OCI-LY3 (cell line): ENCODE results near the gene MAP2K6.

Experiments
- H2AFZ ChIP-seq: fragments of 200-600, 300-600 bp; shearing (Covaris generic); 2 replicates; pipeline ENCODE4 v1.6.0; 2014; ENCODE audit warnings: antibody characterized with exemption, low read depth, low read length
- H3K27ac ChIP-seq: fragments of 200-600, 300-600 bp; sonication (generic); 2 replicates; pipeline ENCODE4 v1.5.1; 2014; ENCODE audit warnings: mild to moderate bottlenecking, low read length, moderate library complexity, mixed read lengths
- H3K27me3 ChIP-seq: fragments of 200-600, 300-600 bp; sonication (generic); 2 replicates; pipeline ENCODE4 v1.6.1; 2014; ENCODE audit warnings: low read depth, low read length, mixed read lengths
- H3K36me3 ChIP-seq: fragments of 200-600, 300-600 bp; sonication (generic); replicated peaks from 2 replicates; pipeline ENCODE3; 2014; ENCODE audit warnings: low read depth, low read length, mixed read lengths
- H3K4me1 ChIP-seq: fragments of 300-600, 200-600 bp; sonication (generic); 2 replicates; pipeline ENCODE4 v1.6.1; 2014; ENCODE audit warnings: low read length, mixed read lengths
- H3K4me2 ChIP-seq: fragments of 200-600, 300-600 bp; sonication (generic); 2 replicates; pipeline ENCODE4 v1.6.1; 2014; ENCODE audit warnings: low read length, mixed read lengths
- H3K4me3 ChIP-seq: fragments of 300-600, 200-600 bp; sonication (generic); 2 replicates; pipeline ENCODE4 v1.5.1; 2014; ENCODE audit warnings: antibody characterized with exemption, mild to moderate bottlenecking, low read length, moderate library complexity
- H3K79me2 ChIP-seq: fragments of 300-600, 200-600 bp; shearing (Covaris generic); 2 replicates; pipeline ENCODE4 v1.6.1; 2014; ENCODE audit warnings: mild to moderate bottlenecking, low read length, mixed read lengths
- H3K9ac ChIP-seq: fragments of 300-600, 200-600 bp; shearing (Covaris generic); 2 replicates; pipeline ENCODE4 v1.6.0; 2014; ENCODE audit warnings: mild to moderate bottlenecking, low read length, moderate library complexity
- H3K9me3 ChIP-seq: fragments of 200-600, 300-600 bp; shearing (Covaris generic); 2 replicates; pipeline ENCODE4 v1.6.1; 2014; ENCODE audit warnings: low read length, mixed read lengths; ENCODE audit not compliant: insufficient read depth
- H4K20me1 ChIP-seq: fragments of 200-600, 300-600 bp; sonication (generic); 2 replicates; pipeline ENCODE4 v1.6.1; 2016; ENCODE audit warnings: low read length, mixed read lengths; ENCODE audit not compliant: insufficient read depth
- CTCF ChIP-seq: fragments of 200-600, 300-600 bp; sonication (generic); IDR thresholded peaks from 2 replicates; pipeline ENCODE4 v1.5.1; 2014; ENCODE audit warnings: antibody characterized with exemption, low read length, low read depth
- EZH2phosphoT487 ChIP-seq: fragments of 200-600 bp; shearing (Covaris generic); IDR thresholded peaks from 2 replicates; pipeline ENCODE4 v1.6.1; 2018; ENCODE audit warnings: antibody characterized with exemption, mixed run types, low read depth

MAP2K6 gene

DNA sequence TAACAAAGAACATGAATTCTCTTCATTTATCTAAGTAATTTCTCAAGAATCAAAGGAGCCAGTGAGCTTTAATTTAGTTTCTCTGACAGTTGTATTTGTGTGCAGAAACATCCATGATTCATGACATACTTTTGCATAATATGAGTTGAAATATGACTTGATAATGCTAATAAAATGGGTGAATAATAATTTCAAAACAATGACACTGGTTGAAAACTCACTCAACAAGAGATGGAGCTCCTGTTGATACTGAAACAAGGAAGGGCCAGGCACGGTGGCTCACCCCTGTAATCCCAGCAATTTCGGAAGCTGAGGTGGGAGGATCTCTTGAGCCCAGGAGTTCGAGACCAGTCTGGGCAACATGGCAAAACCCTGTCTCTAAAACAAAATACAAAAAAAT lies 147.0 kb downstream of the MAP2K6 start:
- Histone ChIP-seq H3K9me3 (no peaks in the 10 kb centered on the region), H3K4me1 (no peaks in the 10 kb centered on the region), H2AFZ (no peak overlapping the region), H3K27me3 (no peaks in the 10 kb centered on the region), H3K36me3 (no peaks in the 10 kb centered on the region), H3K79me2 (no peaks in the 10 kb centered on the region), H3K9ac (no peak overlapping the region), H3K4me3 (no peak overlapping the region), H3K27ac (no peak overlapping the region), H3K4me2 (no peak overlapping the region), H4K20me1 (no peaks in the 10 kb centered on the region)
- TF ChIP-seq EZH2phosphoT487 (no peak), CTCF (no peak)

DNA sequence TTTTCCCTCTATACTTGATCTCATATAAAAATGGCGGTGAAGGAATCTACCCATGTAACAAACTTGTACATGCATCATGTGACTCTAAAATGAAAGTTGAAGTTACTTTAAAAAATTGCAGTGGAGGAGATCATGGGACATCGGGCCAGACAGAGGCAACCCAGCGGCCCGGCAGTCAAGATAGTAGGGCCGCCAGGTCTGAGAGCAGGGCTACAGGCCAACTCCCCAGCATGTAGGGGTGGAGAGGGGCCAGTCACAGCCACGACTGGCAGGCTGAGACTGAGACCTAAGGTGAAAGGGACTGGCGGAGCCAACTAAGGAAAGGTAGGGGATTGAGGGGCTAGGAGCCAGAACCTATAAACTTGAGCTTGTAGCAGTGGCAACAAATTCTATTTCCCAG lies 150.9 kb downstream of the MAP2K6 start:
- no peaks in the 10 kb centered on the region for H3K36me3 ChIP-seq
- no peak overlapping the region for H2AFZ ChIP-seq
- H3K79me2 ChIP-seq = no peaks in the 10 kb centered on the region
- no peak for TF ChIP-seq EZH2phosphoT487
- no peak overlapping the region for H3K9ac ChIP-seq
- H3K4me1 ChIP-seq = peaks cover 15% of the 10 kb centered on the region
- no peak overlapping the region for H3K27ac ChIP-seq
- H3K27me3 ChIP-seq = no peaks in the 10 kb centered on the region
- no peaks in the 10 kb centered on the region for H3K9me3 ChIP-seq
- H3K4me2 ChIP-seq = no peak overlapping the region
- no peaks in the 10 kb centered on the region for H4K20me1 ChIP-seq
- no peak overlapping the region for H3K4me3 ChIP-seq

- Histone ChIP-seq H3K4me3 (no peak overlapping the region), H2AFZ (no peak overlapping the region), H3K9ac (no peak overlapping the region), H3K4me2 (no peak overlapping the region), H3K36me3 (no peaks in the 10 kb centered on the region), H3K27me3 (no peaks in the 10 kb centered on the region), H4K20me1 (no peaks in the 10 kb centered on the region), H3K27ac (no peak overlapping the region), H3K9me3 (no peaks in the 10 kb centered on the region), H3K79me2 (no peaks in the 10 kb centered on the region), H3K4me1 (peaks cover 15% of the 10 kb centered on the region)
- TF ChIP-seq EZH2phosphoT487 = no peak
- TF ChIP-seq CTCF = no peak
Measured at GRCh38 chr17:69567130-69567529, 152.6 kb downstream of the MAP2K6 start.

DNA sequence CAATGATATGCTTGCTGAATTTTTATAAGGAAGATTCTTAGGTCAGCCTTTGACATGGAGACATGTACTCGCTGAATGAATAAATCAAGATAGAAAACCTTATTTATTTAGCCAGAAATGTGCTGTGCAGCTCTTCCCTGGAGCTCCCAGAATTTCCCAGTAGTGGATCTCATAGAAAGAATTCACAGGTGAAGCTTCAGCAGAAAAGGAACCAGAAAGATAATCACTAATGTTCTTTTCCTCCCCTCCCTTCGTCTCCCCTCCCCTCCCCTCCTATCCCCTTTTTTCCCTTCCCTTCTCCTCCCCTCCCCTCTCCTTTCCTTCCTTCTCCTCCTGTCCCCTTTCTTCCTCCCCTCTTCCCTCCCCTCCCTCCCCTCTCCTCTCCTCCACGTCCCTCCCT lies 158.2 kb downstream of the MAP2K6 start:
- H3K4me2 ChIP-seq = no peak overlapping the region
- no peaks in the 10 kb centered on the region for H3K27me3 ChIP-seq
- TF ChIP-seq EZH2phosphoT487 = no peak
- no peak for TF ChIP-seq CTCF
- no peak overlapping the region for H3K27ac ChIP-seq
- H3K9me3 ChIP-seq = no peaks in the 10 kb centered on the region
- H3K4me1 ChIP-seq = peaks cover 17% of the 10 kb centered on the region
- no peak overlapping the region for H3K4me3 ChIP-seq
- no peaks in the 10 kb centered on the region for H4K20me1 ChIP-seq
- no peaks in the 10 kb centered on the region for H3K36me3 ChIP-seq
- H2AFZ ChIP-seq = no peak overlapping the region
- no peaks in the 10 kb centered on the region for H3K79me2 ChIP-seq
- no peak overlapping the region for H3K9ac ChIP-seq

DNA sequence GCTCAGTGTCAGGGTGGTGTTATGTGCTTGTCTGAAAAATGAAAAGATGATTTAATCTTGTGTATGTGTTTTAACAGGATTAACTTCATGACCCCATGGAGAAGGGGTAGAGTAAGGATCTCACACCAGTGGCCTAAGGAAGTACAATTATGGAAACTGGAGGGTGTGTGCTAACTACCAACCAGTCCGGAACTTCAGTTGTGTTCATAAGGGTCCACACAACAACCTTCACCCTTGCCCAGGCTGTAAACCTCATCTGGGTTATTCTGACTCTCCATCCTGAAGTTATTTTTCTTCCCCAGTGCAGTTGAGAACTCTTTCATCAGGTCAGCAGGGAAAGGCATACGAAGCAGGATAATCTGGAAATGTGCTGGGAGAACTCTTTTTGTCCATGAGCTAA lies 158.9 kb downstream of the MAP2K6 start:
- no peak overlapping the region for H3K4me2 ChIP-seq
- TF ChIP-seq EZH2phosphoT487 = no peak
- H3K4me1 ChIP-seq = peaks cover 17% of the 10 kb centered on the region
- H4K20me1 ChIP-seq = no peaks in the 10 kb centered on the region
- no peak overlapping the region for H3K27ac ChIP-seq
- H3K9me3 ChIP-seq = no peaks in the 10 kb centered on the region
- H3K27me3 ChIP-seq = no peaks in the 10 kb centered on the region
- H2AFZ ChIP-seq = no peak overlapping the region
- H3K9ac ChIP-seq = no peak overlapping the region
- no peaks in the 10 kb centered on the region for H3K36me3 ChIP-seq
- no peak overlapping the region for H3K4me3 ChIP-seq
- H3K79me2 ChIP-seq = no peaks in the 10 kb centered on the region
